K562 (cell line): ENCODE results near the gene ZNF593OS. TPM values are rescaled to one million over a fixed set of nuclear protein-coding genes. Genes with fewer than 3 reads are reported as not detected.

Experiments used
- ATAC-seq: fragments of 200-7000 bp; cut with Tn5 transposase; 3 replicates; pipeline ENCODE4 v1.9.1; 2020; ENCODE audit warnings: moderate library complexity
- BruUV-seq: library from RNA; stranded (reverse); fragments of 400-500 nt; replicated peaks from 2 replicates; lab custom pipeline; 2021; lab: Mats Ljungman, UMichigan
- CTCF ChIA-PET: fragments of 300-600 bp; formaldehyde crosslinking; extraction: SDS; loops from one replicate; lab custom pipeline; 2021; ENCODE audit warnings: low intra/inter-chr PET ratio; lab: Yijun Ruan, JAX
- POLR2A ChIA-PET: fragments of 300-600, 350-650 bp; sonication (Branson Sonifier 250); formaldehyde crosslinking; extraction: SDS; loops from one replicate; lab custom pipeline; 2021; ENCODE audit warnings: antibody characterized with exemption, inconsistent platforms; lab: Yijun Ruan, JAX
- DNase-seq, 4 experiments: peaks; one replicate each; pipeline versions ENCODE4 v3.0.0 to v3.0.0-alpha.2; 2011 to 2018; ENCODE audit warnings: low spot score in 3 of 4, mixed read lengths in 3 of 4; ENCODE audit errors: extremely low read depth in 1 of 4
- FAIRE-seq: peaks from 2 replicates; lab custom pipeline; 2011; peaks lifted over from hg19 to GRCh38; lab: Jason Lieb, UNC
- H2AFZ ChIP-seq: 2 replicates; pipeline ENCODE4 v1.6.0; 2011; ENCODE audit warnings: low read depth, low read length, control low read depth, inconsistent platforms
- H3K27ac ChIP-seq: fragments of 200-600 bp; 3 replicates; pipeline ENCODE4 v1.8.0; 2011; ENCODE audit warnings: low read depth, mild to moderate bottlenecking, control low read depth, inconsistent platforms, low read length, moderate library complexity, mixed read lengths; ENCODE audit errors: extremely low read depth
- H3K27me3 ChIP-seq, 2 experiments: fragments of 300-600 bp in 1 of 2; 2 replicates in 1 of 2; 3 replicates in 1 of 2; pipeline versions ENCODE4 v1.6.0 to v1.8.0; 2011; ENCODE audit warnings: inconsistent platforms in 2 of 2, low read length in 2 of 2, mild to moderate bottlenecking in 1 of 2, mixed read lengths in 1 of 2, moderate library complexity in 1 of 2; ENCODE audit not compliant: control insufficient read depth in 2 of 2, insufficient read depth in 2 of 2
- H3K36me3 ChIP-seq: fragments of 300-600 bp; 3 replicates; pipeline ENCODE4 v1.8.0; 2011; ENCODE audit warnings: mild to moderate bottlenecking, low read length, inconsistent platforms; ENCODE audit not compliant: control insufficient read depth, insufficient read depth
- H3K4me1 ChIP-seq, 2 experiments: fragments of 200-600 bp in 1 of 2; replicated peaks in 1 of 2; 2 replicates in 1 of 2; 3 replicates in 1 of 2; pipeline versions ENCODE4 v1.5.1 to v1.8.0; 2011; ENCODE audit warnings: inconsistent platforms in 2 of 2, low read length in 2 of 2, mild to moderate bottlenecking in 1 of 2, mixed read lengths in 1 of 2, moderate library complexity in 1 of 2; ENCODE audit not compliant: control insufficient read depth in 2 of 2, insufficient read depth in 2 of 2
- H3K4me2 ChIP-seq: 2 replicates; pipeline ENCODE4 v1.6.1; 2011; ENCODE audit warnings: low read length, control low read depth, inconsistent platforms, mixed read lengths; ENCODE audit not compliant: insufficient read depth
- H3K4me3 ChIP-seq: fragments of 200-600 bp; sonication (generic), shearing (Covaris generic); 2 replicates; pipeline ENCODE4 v1.5.1; 2016; ENCODE audit warnings: control low read depth, inconsistent platforms
- H3K79me2 ChIP-seq: fragments of 200-600 bp; 3 replicates; pipeline ENCODE4 v1.8.0; 2011; ENCODE audit warnings: low read length, inconsistent platforms; ENCODE audit not compliant: control insufficient read depth, insufficient read depth
- H3K9ac ChIP-seq, 2 experiments: 2 replicates each; pipeline versions ENCODE4 v1.6.0 to v1.6.1; 2011; ENCODE audit warnings: low read depth in 2 of 2, low read length in 2 of 2, control low read depth in 1 of 2, inconsistent platforms in 1 of 2, mild to moderate bottlenecking in 1 of 2, mixed read lengths in 1 of 2; ENCODE audit not compliant: insufficient read depth in 1 of 2
- H3K9me1 ChIP-seq: one replicate; pipeline ENCODE4 v1.6.0; 2011; ENCODE audit warnings: inconsistent platforms, mild to moderate bottlenecking, low read length, moderate library complexity; ENCODE audit not compliant: control insufficient read depth, insufficient read depth
- H3K9me3 ChIP-seq: replicated peaks from 2 replicates; pipeline ENCODE4 v1.5.1; 2011; ENCODE audit warnings: low read depth, low read length, inconsistent platforms; ENCODE audit not compliant: control insufficient read depth, insufficient read depth
- H4K20me1 ChIP-seq: replicated peaks from 2 replicates; pipeline ENCODE4 v1.6.1; 2011; ENCODE audit warnings: low read length, inconsistent platforms, mixed read lengths; ENCODE audit not compliant: control insufficient read depth, insufficient read depth
- ARHGAP35 ChIP-seq: fragments of 450-650 bp; IDR thresholded peaks from 2 replicates; pipeline ENCODE4 v1.6.1; 2018; ENCODE audit not compliant: partially characterized antibody
- CEBPG ChIP-seq, 3 experiments: fragments of 200-800 bp in 1 of 3; sonication (Bioruptor generic) in 1 of 3; sonication (generic) in 1 of 3; formaldehyde crosslinking in 1 of 3; IDR thresholded peaks in 2 of 3; conservative IDR thresholded peaks in 1 of 3; 2 replicates each; pipeline versions ENCODE4 v1.6.1 to v1.8.0; 2016 to 2022; ENCODE audit warnings: missing compliant biosample characterization in 2 of 3, missing genetic modification characterization in 2 of 3, mild to moderate bottlenecking in 1 of 3, missing genetic modification reagents in 1 of 3
- DPF2 ChIP-seq: fragments of 450-650 bp; IDR thresholded peaks from 2 replicates; pipeline ENCODE4 v1.6.1; 2016
- ELF4 ChIP-seq: fragments of 450-650 bp; formaldehyde crosslinking; IDR thresholded peaks from 2 replicates; pipeline ENCODE4 v1.4.0; 2022; ENCODE audit warnings: missing genetic modification characterization
- HNRNPUL1 ChIP-seq: fragments of 200-400 bp; formaldehyde crosslinking; IDR thresholded peaks from 2 replicates; pipeline ENCODE4 v1.6.1; 2017; ENCODE audit warnings: low read length
- MAZ ChIP-seq, 2 experiments: fragments of 450-650 bp in 1 of 2; sonication (generic) in 1 of 2; formaldehyde crosslinking; IDR thresholded peaks in 1 of 2; conservative IDR thresholded peaks in 1 of 2; 2 replicates each; pipeline versions ENCODE4 v1.4.0 to v1.5.0; 2020; ENCODE audit warnings: mild to moderate bottlenecking in 1 of 2, missing genetic modification reagents in 1 of 2
- NR2C1 ChIP-seq, 2 experiments: fragments of 450-650 bp; IDR thresholded peaks; 2 replicates each; pipeline ENCODE4 v1.6.1; 2017; ENCODE audit warnings: mild to moderate bottlenecking in 2 of 2, antibody characterized with exemption in 1 of 2, inconsistent platforms in 1 of 2, missing compliant biosample characterization in 1 of 2, missing genetic modification characterization in 1 of 2
- RBFOX2 ChIP-seq: fragments of 200-400 bp; formaldehyde crosslinking; IDR thresholded peaks from 2 replicates; pipeline ENCODE4 v1.6.1; 2017; ENCODE audit warnings: low read depth, mild to moderate bottlenecking, low read length, moderate library complexity
- ZNF175 ChIP-seq: fragments of 200-800 bp; sonication (Bioruptor generic); IDR thresholded peaks from 2 replicates; pipeline ENCODE4 v1.6.1; 2016; ENCODE audit warnings: low read depth, mild to moderate bottlenecking, missing genetic modification characterization, missing compliant biosample characterization
- ZNF263 ChIP-seq: sonication (generic); formaldehyde crosslinking; IDR thresholded peaks from 2 replicates; pipeline ENCODE4 v1.8.0; 2022; ENCODE audit warnings: mild to moderate bottlenecking, missing genetic modification reagents, borderline replicate concordance
- WGBS: fragments of 100-300 bp; shearing (Covaris generic); methylation state at CpG from one replicate; pipeline ENCODE4 v1.1.6; 2016; ENCODE audit warnings: low coverage, mixed read lengths; ENCODE audit not compliant: insufficient coverage; ENCODE audit errors: missing lambda C conversion rate; 5-methylcytosine and 5-hydroxymethylcytosine counted together
- in situ Hi-C: fragments of 300-500 bp; cut with MboI; formaldehyde crosslinking; loops from 4 replicates; pipeline ENCODE4 v1.15.0; 2018; ENCODE audit warnings: inconsistent platforms, mixed read lengths
- intact Hi-C: fragments of 100-400 bp; cut with micrococcal nuclease; formaldehyde crosslinking; loops from 2 replicates; pipeline ENCODE4 v1.14.2; 2022
- polyA plus RNA-seq, 8 experiments: library from polyadenylated mRNA; depleted of rRNA in 4 of 8; stranded (reverse) in 5 of 8; unstranded in 3 of 8; fragments of >200 nt; fragmentation: Nextera tagmentation in 2 of 8; fragmentation: Illumina TruSeq in 1 of 8; extraction: Ambion mirVana in 2 of 8; extraction: Trizol in 1 of 8; gene quantifications; 2 replicates each; pipeline versions ENCODE4 v1.2.1 to v1.2.3, GENCODE V29; 2011 to 2014; ENCODE audit warnings: inconsistent platforms in 1 of 8, missing spikeins in 1 of 8
- total RNA-seq, 7 experiments: library from RNA; depleted of rRNA in 6 of 7; stranded (reverse); fragments of >200 nt in 6 of 7; fragmentation: Illumina TruSeq in 2 of 7; extraction: Trizol in 2 of 7; gene quantifications; 2 replicates each; pipeline versions ENCODE4 v1.2.1 to v1.2.3, GENCODE V29; 2011 to 2021; ENCODE audit warnings: low replicate concordance in 1 of 7
- TF ChIP-seq, protein P1 (sequence below): fragments of 250-450 bp; sonication (Bioruptor Pico); IDR thresholded peaks from 2 replicates; pipeline ENCODE4 v1.4.0; 2020; ENCODE audit warnings: mild to moderate bottlenecking, moderate library complexity, borderline replicate concordance
- TF ChIP-seq, protein P2 (sequence below): sonication (generic); formaldehyde crosslinking; IDR thresholded peaks from 2 replicates; pipeline ENCODE4 v1.8.1; 2023; ENCODE audit warnings: mild to moderate bottlenecking, missing genetic modification reagents

ZNF593OS gene
- total and polyA plus RNA-seq, 9 of the 15 experiments (the other 6 are each of a cell fraction or from before 2014, with no cell fraction given): 0.24 to 0.27 TPM; not detected in 7

- peak; percentile 19 for FAIRE-seq
- in situ Hi-C loops: no loop called here
- TF ChIP-seq, protein P1, sequence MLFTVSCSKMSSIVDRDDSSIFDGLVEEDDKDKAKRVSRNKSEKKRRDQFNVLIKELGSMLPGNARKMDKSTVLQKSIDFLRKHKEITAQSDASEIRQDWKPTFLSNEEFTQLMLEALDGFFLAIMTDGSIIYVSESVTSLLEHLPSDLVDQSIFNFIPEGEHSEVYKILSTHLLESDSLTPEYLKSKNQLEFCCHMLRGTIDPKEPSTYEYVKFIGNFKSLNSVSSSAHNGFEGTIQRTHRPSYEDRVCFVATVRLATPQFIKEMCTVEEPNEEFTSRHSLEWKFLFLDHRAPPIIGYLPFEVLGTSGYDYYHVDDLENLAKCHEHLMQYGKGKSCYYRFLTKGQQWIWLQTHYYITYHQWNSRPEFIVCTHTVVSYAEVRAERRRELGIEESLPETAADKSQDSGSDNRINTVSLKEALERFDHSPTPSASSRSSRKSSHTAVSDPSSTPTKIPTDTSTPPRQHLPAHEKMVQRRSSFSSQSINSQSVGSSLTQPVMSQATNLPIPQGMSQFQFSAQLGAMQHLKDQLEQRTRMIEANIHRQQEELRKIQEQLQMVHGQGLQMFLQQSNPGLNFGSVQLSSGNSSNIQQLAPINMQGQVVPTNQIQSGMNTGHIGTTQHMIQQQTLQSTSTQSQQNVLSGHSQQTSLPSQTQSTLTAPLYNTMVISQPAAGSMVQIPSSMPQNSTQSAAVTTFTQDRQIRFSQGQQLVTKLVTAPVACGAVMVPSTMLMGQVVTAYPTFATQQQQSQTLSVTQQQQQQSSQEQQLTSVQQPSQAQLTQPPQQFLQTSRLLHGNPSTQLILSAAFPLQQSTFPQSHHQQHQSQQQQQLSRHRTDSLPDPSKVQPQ (CRISPR knock-in tag): no peak
- no peak for TF ChIP-seq ARHGAP35
- no peak for TF ChIP-seq ELF4 (CRISPR knock-in tag)
- TF ChIP-seq MAZ (CRISPR knock-in tag; conservative IDR thresholded peaks at IDR 0.05 in 1 of 2, IDR thresholded peaks at IDR 0.05 in 1 of 2): peak in 1 of 2 experiments; percentile 20; a peak in 1 of 4 replicates
- no peak for TF ChIP-seq RBFOX2
- TF ChIP-seq ZNF263 (CRISPR knock-in tag): peak; percentile 45; the same call in 1 of the 2 replicates
- 0 out of 2 replicates have a peak, but pooled peaks have one; percentile 72 for TF ChIP-seq ZNF175 (CRISPR knock-in tag)
- TF ChIP-seq DPF2: peak; percentile 49; the same call in 1 of the 2 replicates
- no peak for TF ChIP-seq NR2C1 (IDR thresholded peaks at IDR 0.05)
- 0 out of 2 replicates have a peak, but pooled peaks have one; percentile 18 for TF ChIP-seq NR2C1 (tag; IDR thresholded peaks at IDR 0.05)
- peak; percentile 75 for TF ChIP-seq CEBPG (CRISPR knock-in tag; IDR thresholded peaks at IDR 0.05)
- peak; percentile 84 to 90 for TF ChIP-seq CEBPG (tag; conservative IDR thresholded peaks at IDR 0.05 in 1 of 2, IDR thresholded peaks at IDR 0.05 in 1 of 2)
- TF ChIP-seq, protein P2, sequence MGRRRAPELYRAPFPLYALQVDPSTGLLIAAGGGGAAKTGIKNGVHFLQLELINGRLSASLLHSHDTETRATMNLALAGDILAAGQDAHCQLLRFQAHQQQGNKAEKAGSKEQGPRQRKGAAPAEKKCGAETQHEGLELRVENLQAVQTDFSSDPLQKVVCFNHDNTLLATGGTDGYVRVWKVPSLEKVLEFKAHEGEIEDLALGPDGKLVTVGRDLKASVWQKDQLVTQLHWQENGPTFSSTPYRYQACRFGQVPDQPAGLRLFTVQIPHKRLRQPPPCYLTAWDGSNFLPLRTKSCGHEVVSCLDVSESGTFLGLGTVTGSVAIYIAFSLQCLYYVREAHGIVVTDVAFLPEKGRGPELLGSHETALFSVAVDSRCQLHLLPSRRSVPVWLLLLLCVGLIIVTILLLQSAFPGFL (CRISPR knock-in tag): 0 out of 2 replicates have a peak, but pooled peaks have one; percentile 74
- TF ChIP-seq HNRNPUL1: no peak
Measured at GRCh38 chr1:26121854-26122773, 49.5 kb downstream of the ZNF593OS start.

More at GRCh38 chr1:26121854-26122773, 49.5 kb downstream of the ZNF593OS start:
- DNase-seq (peak in 1 of 4 experiments; percentile 38), ATAC-seq (no peak)
- H2AFZ ChIP-seq: no peak overlapping the region
- H3K27me3 ChIP-seq: no peaks in the 10 kb centered on the region
- WGBS: 21% methylated on average over 8 of the region's 8 CpGs
- intact Hi-C loops: no loop called here
- H3K27ac ChIP-seq: peak overlapping the region; percentile 99
- H3K4me1 ChIP-seq: peaks cover 11 to 54% of the 10 kb centered on the region in 2 experiments
- ChIA-PET POLR2A (interaction anchor here (0.6 to 13.3 kb wide), 17 partner anchors 9 to 226 kb away, joined by 3 to 237 read pairs (median 4); partner anchors contain the start of genes EXTL1 and PDIK1L), CTCF (interaction anchor here (0.5 kb wide), 1 partner anchor 17 kb away, joined by 3 read pairs; no protein-coding TSS in a partner anchor)
- no peaks in the 10 kb centered on the region for H3K9me3 ChIP-seq
- H3K4me2 ChIP-seq: peak overlapping the region; percentile 38; the same call in 1 of the 2 replicates
- H3K79me2 ChIP-seq: peaks cover 80% of the 10 kb centered on the region
- no peaks in the 10 kb centered on the region for H3K9me1 ChIP-seq
- no TSS peak for BruUV-seq
- peak overlapping the region; percentile 0 to 97; a peak in 3 of 4 replicates for H3K9ac ChIP-seq
- peaks cover 65% of the 10 kb centered on the region for H3K36me3 ChIP-seq
- H3K4me3 ChIP-seq: no peak overlapping the region
- no peaks in the 10 kb centered on the region for H4K20me1 ChIP-seq
